Left lung (tissue), 14 donors: ENCODE data around the gene PCMTD2. TPM values are rescaled to one million over a fixed set of nuclear protein-coding genes. Genes with fewer than 3 reads are reported as not detected.

ENCODE experiments used
- ATAC-seq: fragments of 200-7000 bp; cut with Tn5 transposase; one replicate; pipeline ENCODE4 v1.9.1; 2020; ENCODE audit warnings: moderate library complexity
- DNase-seq, 4 donors: peaks; one replicate each; pipeline ENCODE4 v3.0.0-alpha.2; 2013 to 2020
- H3K27ac ChIP-seq, 2 donors: fragments of 200-600 bp; sonication (generic) in 1 of 2; one replicate each; pipeline versions ENCODE4 v1.5.0 to v1.8.0; 2020 to 2021
- H3K27me3 ChIP-seq, 2 donors: fragments of 200-600 bp; sonication (generic) in 1 of 2; one replicate each; pipeline versions ENCODE4 v1.5.0 to v1.8.0; 2020 to 2021
- H3K36me3 ChIP-seq, 2 donors: fragments of 200-600 bp; sonication (generic) in 1 of 2; one replicate each; pipeline versions ENCODE4 v1.5.0 to v1.8.0; 2020 to 2021
- H3K4me1 ChIP-seq, 2 donors: fragments of 200-600 bp; one replicate each; pipeline ENCODE4 v1.8.0; 2021
- H3K4me3 ChIP-seq, 2 donors: fragments of 200-600 bp; sonication (generic) in 1 of 2; one replicate each; pipeline versions ENCODE4 v1.5.0 to v1.8.0; 2020 to 2021; ENCODE audit warnings: mild to moderate bottlenecking in 1 of 2
- H3K9me3 ChIP-seq, 2 donors: fragments of 200-600 bp; sonication (generic) in 1 of 2; one replicate each; pipeline versions ENCODE4 v1.5.0 to v1.8.0; 2020 to 2021
- intact Hi-C, 2 donors: fragments of 100-400 bp; cut with DNase I; formaldehyde crosslinking; loops; one replicate each; pipeline versions ENCODE4 v1.11.2 to v1.14.2; 2022
- long read RNA-seq, 12 donors: library from polyadenylated mRNA in 2 of 12; unstranded in 2 of 12; transcript quantifications; one replicate each; pipeline ENCODE4 v2.0.0 and lab custom pipeline, GENCODE V29; 2019 to 2026
- polyA plus RNA-seq, 6 donors: library from polyadenylated mRNA; unstranded; fragments of 120-200 nt; gene quantifications; one replicate each; pipeline ENCODE4 v1.2.1, GENCODE V29; 2013; ENCODE audit not compliant: insufficient read length in 6 of 6
- total RNA-seq, 2 donors: library from RNA; stranded (reverse); fragmentation: NEBNext Ultra II Directional; extraction: Animal tissue kit (Norgen Biotek cat#: 25700); gene quantifications; one replicate each; pipeline ENCODE4 v1.2.1, GENCODE V29; 2021
- TF ChIP-seq, protein P1 (sequence below), 2 donors: fragments of 200-600 bp; sonication (generic) in 1 of 2; IDR thresholded peaks; one replicate each; pipeline versions ENCODE4 v1.5.0 to v1.8.0; 2021; ENCODE audit warnings: antibody characterized with exemption in 2 of 2
- donor health status: DM: no; HTN: yes; CAD: no.
- donor health status: DM: no; HTN: no; CAD: no.

The PCMTD2 gene
- total RNA-seq (10 to 100 TPM; 31.6 to 32.6 TPM), polyA plus RNA-seq (100 to 1,000 TPM; 110 to 163 (median 131) TPM)
- long read RNA-seq, donor 1, transcript PCMTD2-203 (6 exons, 3,843 nt), result major isoform, 25 of 49 reads
- long read RNA-seq, donor 1, partial matches to known transcripts, result 20 of 49 reads
- long read RNA-seq, donor 1, other reads (novel, unspliced or antisense), result 0 of 49 reads
- long read RNA-seq, donor 2, transcript PCMTD2-203 (6 exons, 3,843 nt), result major isoform, 14 of 15 reads
- long read RNA-seq, donor 2, partial matches to known transcripts, result 0 of 15 reads
- long read RNA-seq, donor 2, other reads (novel, unspliced or antisense), result 0 of 15 reads
- long read RNA-seq, donor 3, transcript PCMTD2-203 (6 exons, 3,843 nt), result major isoform, 15 of 15 reads
- long read RNA-seq, donor 3, partial matches to known transcripts, result 0 of 15 reads
- long read RNA-seq, donor 3, other reads (novel, unspliced or antisense), result 0 of 15 reads
- long read RNA-seq, donor 4, partial matches to known transcripts, result 1 of 2 reads
- long read RNA-seq, donor 4, other reads (novel, unspliced or antisense), result 1 of 2 reads
- long read RNA-seq, donor 5, transcript PCMTD2-203 (6 exons, 3,843 nt), result major isoform, 16 of 26 reads
- long read RNA-seq, donor 5, partial matches to known transcripts, result 9 of 26 reads
- long read RNA-seq, donor 5, other reads (novel, unspliced or antisense), result 0 of 26 reads
- long read RNA-seq, donor 6, transcript PCMTD2-203 (6 exons, 3,843 nt), result major isoform, 10 of 16 reads
- long read RNA-seq, donor 6, partial matches to known transcripts, result 6 of 16 reads
- long read RNA-seq, donor 6, other reads (novel, unspliced or antisense), result 0 of 16 reads
- long read RNA-seq, donor 7, transcript PCMTD2-203 (6 exons, 3,843 nt), result major isoform, 11 of 19 reads
- long read RNA-seq, donor 7, partial matches to known transcripts, result 8 of 19 reads
- long read RNA-seq, donor 7, other reads (novel, unspliced or antisense), result 0 of 19 reads
- long read RNA-seq, donor 8, transcript PCMTD2-203 (6 exons, 3,843 nt), result major isoform, 5 of 8 reads
- long read RNA-seq, donor 8, partial matches to known transcripts, result 0 of 8 reads
- long read RNA-seq, donor 8, other reads (novel, unspliced or antisense), result 0 of 8 reads
- long read RNA-seq, donor 9, partial matches to known transcripts, result 0 of 1 reads
- long read RNA-seq, donor 9, other reads (novel, unspliced or antisense), result 0 of 1 reads
- long read RNA-seq, donor 10, result 0 reads
- long read RNA-seq, donor 11, transcript PCMTD2-203 (6 exons, 3,843 nt), result major isoform, 12 of 22 reads
- long read RNA-seq, donor 11, partial matches to known transcripts, result 8 of 22 reads
- long read RNA-seq, donor 11, other reads (novel, unspliced or antisense), result 0 of 22 reads
- long read RNA-seq, donor 12, transcript PCMTD2-203 (6 exons, 3,843 nt), result major isoform, 11 of 12 reads
- long read RNA-seq, donor 12, partial matches to known transcripts, result 0 of 12 reads
- long read RNA-seq, donor 12, other reads (novel, unspliced or antisense), result 0 of 12 reads

DNA sequence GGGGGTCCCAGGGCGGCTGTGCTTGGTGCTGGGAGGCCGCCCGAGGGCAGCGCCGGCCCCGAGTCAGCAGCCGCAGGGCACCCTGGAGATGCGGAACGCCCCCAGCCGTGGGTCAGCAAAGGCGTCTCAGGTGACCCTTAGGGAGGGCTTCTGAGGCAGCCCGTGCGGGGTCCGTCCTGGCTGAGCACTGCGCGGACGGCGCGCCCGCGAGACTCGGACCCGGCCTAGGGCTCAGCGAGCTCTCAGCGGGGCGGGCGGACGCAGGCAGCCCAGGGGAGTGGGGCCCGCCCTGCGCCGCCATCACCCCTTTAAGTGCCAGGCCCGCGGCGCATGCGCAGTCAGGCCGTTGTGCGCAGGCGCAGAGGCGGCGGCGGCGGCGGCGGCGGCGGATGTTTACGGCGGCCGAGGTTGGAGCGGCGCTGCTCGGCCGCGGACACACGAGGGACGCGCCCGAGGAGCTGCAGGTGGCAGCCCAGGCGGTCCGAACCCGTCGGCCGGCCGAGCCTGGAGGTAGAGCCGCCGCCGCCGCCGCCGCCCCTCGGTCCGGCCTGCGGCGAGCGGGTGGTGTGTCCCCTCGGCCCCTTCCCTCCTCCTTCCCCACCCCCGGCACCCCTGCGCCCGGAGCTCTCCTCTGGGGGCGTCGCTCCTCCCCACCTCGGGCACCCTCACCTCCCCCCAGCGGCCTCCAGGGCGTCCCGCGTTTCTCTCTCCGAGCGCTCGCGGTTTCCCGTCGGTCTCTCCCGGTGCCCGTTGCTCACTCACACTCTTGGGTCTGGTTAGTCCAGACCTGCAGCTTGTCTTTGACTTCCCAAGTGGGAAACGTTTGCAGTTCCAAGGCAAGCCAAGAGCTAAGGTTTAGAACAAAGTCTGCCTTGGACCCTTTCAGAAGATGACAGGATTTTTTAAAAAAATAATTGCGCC, at the start of gene PCMTD2:
Gene PCMTD2 (plus strand): TSS at position 388 of the 921 bp plus-strand sequence. CDS start 4,218 bp downstream, outside the sequence.
- ATAC-seq, result peak; percentile 95
- H3K27ac ChIP-seq, result peak within 1 kb of the TSS; percentile 81 to 84
- intact Hi-C loops, result no loop called here
- H3K4me1 ChIP-seq, result peaks cover 7 to 31% of the 10 kb centered on the region in 2 donors
- peak within 1 kb of the TSS; percentile 67 to 76 for H3K4me3 ChIP-seq
- TF ChIP-seq, protein P1, sequence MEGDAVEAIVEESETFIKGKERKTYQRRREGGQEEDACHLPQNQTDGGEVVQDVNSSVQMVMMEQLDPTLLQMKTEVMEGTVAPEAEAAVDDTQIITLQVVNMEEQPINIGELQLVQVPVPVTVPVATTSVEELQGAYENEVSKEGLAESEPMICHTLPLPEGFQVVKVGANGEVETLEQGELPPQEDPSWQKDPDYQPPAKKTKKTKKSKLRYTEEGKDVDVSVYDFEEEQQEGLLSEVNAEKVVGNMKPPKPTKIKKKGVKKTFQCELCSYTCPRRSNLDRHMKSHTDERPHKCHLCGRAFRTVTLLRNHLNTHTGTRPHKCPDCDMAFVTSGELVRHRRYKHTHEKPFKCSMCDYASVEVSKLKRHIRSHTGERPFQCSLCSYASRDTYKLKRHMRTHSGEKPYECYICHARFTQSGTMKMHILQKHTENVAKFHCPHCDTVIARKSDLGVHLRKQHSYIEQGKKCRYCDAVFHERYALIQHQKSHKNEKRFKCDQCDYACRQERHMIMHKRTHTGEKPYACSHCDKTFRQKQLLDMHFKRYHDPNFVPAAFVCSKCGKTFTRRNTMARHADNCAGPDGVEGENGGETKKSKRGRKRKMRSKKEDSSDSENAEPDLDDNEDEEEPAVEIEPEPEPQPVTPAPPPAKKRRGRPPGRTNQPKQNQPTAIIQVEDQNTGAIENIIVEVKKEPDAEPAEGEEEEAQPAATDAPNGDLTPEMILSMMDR (IDR thresholded peaks at IDR 0.05), result no peak
- no peaks in the 10 kb centered on the region for H3K27me3 ChIP-seq
- no peaks in the 10 kb centered on the region for H3K9me3 ChIP-seq
- peak; percentile 76 to 94 (median 84) for DNase-seq
- no peaks in the 10 kb centered on the region for H3K36me3 ChIP-seq

DNA sequence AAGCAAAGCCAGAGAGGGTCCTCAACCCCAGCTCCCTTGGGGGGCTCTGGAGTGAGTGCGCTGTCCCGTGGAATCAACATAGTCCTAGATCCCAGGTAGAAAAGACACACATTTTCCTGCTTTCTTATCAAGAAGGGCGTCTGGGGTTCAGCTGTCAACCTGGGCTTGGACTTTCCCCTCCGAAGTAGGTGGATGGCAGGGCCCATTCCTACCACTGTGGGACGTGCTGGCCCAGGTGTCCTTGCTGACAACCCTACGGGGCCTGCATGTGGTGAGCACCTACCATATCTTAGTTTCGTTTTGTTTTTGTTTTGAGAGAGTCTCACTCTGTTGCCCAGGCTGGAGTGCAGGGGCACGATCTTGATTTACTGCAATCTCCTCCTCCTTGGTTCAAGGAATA, 48.9 kb upstream of the PCMTD2 start:
- TF ChIP-seq, protein P1 (IDR thresholded peaks at IDR 0.05), result no peak
- Histone ChIP-seq H3K9me3 (no peaks in the 10 kb centered on the region), H3K27ac (no peak overlapping the region), H3K4me3 (no peak overlapping the region), H3K4me1 (no peaks in the 10 kb centered on the region), H3K27me3 (peaks cover 0 to 23% of the 10 kb centered on the region in 2 donors), H3K36me3 (no peaks in the 10 kb centered on the region)
- no peak for ATAC-seq
- no peak for DNase-seq
- intact Hi-C loops, result no loop called here

DNA sequence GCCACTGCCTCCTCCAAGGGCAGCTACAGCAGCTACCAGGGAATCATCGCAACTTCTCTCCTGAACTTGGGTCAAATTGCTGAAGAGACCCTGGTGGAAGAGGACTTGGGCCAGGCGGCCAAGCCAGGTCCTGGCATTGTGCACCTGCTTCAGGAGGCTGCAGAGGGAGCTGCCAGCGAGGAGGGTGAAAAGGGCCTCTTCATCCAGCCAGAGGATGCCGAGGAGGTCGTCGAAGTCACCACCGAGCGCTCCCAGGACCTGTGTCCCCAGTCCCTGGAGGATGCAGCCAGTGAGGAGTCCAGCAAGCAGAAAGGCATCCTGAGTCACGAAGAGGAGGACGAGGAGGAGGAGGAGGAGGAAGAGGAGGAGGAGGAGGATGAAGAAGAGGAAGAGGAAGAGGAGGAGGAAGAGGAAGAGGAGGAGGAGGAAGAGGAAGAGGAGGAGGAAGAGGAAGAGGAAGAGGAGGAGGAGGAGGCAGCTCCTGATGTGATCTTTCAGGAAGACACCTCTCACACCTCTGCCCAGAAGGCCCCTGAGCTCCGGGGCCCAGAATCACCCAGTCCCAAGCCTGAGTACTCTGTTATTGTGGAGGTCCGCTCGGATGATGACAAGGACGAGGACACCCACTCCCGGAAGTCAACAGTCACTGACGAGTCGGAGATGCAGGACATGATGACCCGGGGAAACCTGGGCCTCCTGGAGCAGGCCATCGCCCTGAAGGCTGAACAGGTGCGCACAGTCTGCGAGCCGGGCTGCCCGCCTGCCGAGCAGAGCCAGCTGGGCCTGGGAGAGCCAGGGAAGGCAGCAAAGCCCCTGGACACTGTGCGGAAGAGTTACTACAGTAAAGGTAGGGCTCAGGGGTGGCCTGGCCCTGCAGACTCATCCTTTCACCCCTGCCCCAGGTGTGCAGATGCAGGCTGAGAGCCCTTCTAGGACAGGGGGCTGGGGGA, 47.6 kb upstream of the PCMTD2 start:
- no peaks in the 10 kb centered on the region for H3K36me3 ChIP-seq
- H3K27me3 ChIP-seq, result peaks cover 0 to 15% of the 10 kb centered on the region in 2 donors
- DNase-seq (peak in 1 of 4 donors; percentile 60), ATAC-seq (no peak)
- H3K4me1 ChIP-seq, result peaks cover under 1 to 3% of the 10 kb centered on the region in 2 donors
- TF ChIP-seq, protein P1 (IDR thresholded peaks at IDR 0.05), result no peak
- H3K27ac ChIP-seq, result no peak overlapping the region
- no peaks in the 10 kb centered on the region for H3K9me3 ChIP-seq
- no peak overlapping the region for H3K4me3 ChIP-seq
- intact Hi-C loops, result no loop called here
